Kidney (tissue), 14 donors: ENCODE results near the gene PHF19. TPM values are rescaled to one million over a fixed set of nuclear protein-coding genes. Genes with fewer than 3 reads are reported as not detected.

Experiments used
- DNase-seq, 5 donors: peaks; one replicate each; pipeline ENCODE4 v3.0.0-alpha.2; 2013 to 2020
- FAIRE-seq: peaks from 2 replicates; lab custom pipeline; 2012; peaks lifted over from hg19 to GRCh38; lab: Jason Lieb, UNC
- H3K27ac ChIP-seq, 2 donors: one replicate each; pipeline ENCODE4 v1.7.0; 2013; ENCODE audit warnings: low read depth in 2 of 2, low read length in 2 of 2, inconsistent platforms in 1 of 2
- H3K27me3 ChIP-seq: one replicate; pipeline ENCODE4 v1.7.1; 2013; ENCODE audit warnings: low read length, inconsistent platforms; ENCODE audit not compliant: control insufficient read depth, insufficient read depth
- H3K36me3 ChIP-seq, 3 donors: one replicate each; pipeline versions ENCODE4 v1.7.0 to v1.7.1; 2013; ENCODE audit warnings: low read length in 3 of 3, control low read depth in 1 of 3, inconsistent platforms in 1 of 3; ENCODE audit not compliant: insufficient read depth in 3 of 3, control insufficient read depth in 2 of 3
- H3K4me1 ChIP-seq, 3 donors: one replicate each; pipeline versions ENCODE4 v1.7.0 to v1.7.1; 2013; ENCODE audit warnings: low read length in 3 of 3, inconsistent platforms in 1 of 3, low read depth in 1 of 3; ENCODE audit not compliant: control insufficient read depth in 2 of 3, insufficient read depth in 2 of 3
- H3K4me3 ChIP-seq, 3 donors: one replicate each; pipeline versions ENCODE4 v1.7.0 to v1.8.1; 2013; ENCODE audit warnings: low read length in 3 of 3, control low read depth in 1 of 3, inconsistent platforms in 1 of 3
- H3K9ac ChIP-seq, 3 donors: one replicate each; pipeline versions ENCODE4 v1.7.0 to v1.7.1; 2013; ENCODE audit warnings: low read length in 3 of 3, control low read depth in 1 of 3, inconsistent platforms in 1 of 3
- H3K9me3 ChIP-seq, 3 donors: one replicate each; pipeline versions ENCODE4 v1.7.0 to v1.7.1; 2013; ENCODE audit warnings: low read length in 3 of 3, control low read depth in 1 of 3, inconsistent platforms in 1 of 3; ENCODE audit not compliant: control insufficient read depth in 2 of 3, insufficient read depth in 1 of 3
- CTCF ChIP-seq: IDR thresholded peaks from 3 replicates; pipeline ENCODE4 v1.5.1; 2012; ENCODE audit warnings: mild to moderate bottlenecking, moderate library complexity, borderline replicate concordance; ENCODE audit not compliant: insufficient read depth; ENCODE audit errors: extremely low read depth
- intact Hi-C: fragments of 100-400 bp; cut with DNase I; formaldehyde crosslinking; loops from one replicate; pipeline ENCODE4 v1.11.1; 2022
- polyA plus RNA-seq: library from polyadenylated mRNA; stranded (reverse); fragments of 350-450 nt; fragmentation: Illumina TruSeq; extraction: RNeasy Lipid Tissue Mini Kit (QIAGEN cat#74804); gene quantifications from one replicate; pipeline ENCODE4 v1.2.3, GENCODE V29; 2014; ENCODE audit warnings: low read depth, low replicate concordance; ENCODE audit not compliant: insufficient read depth
- total RNA-seq: library from RNA; stranded (reverse); fragmentation: NEBNext Ultra II Directional; extraction: Animal tissue kit (Norgen Biotek cat#: 25700); gene quantifications from one replicate; pipeline ENCODE4 v1.2.1, GENCODE V29; 2021
- donor health status: control.
- donor health status: control.
- donor health status: control.
- donor health status: control.
- donor health status: control.
- donor health status: DM: yes; HTN: yes; CAD: no.
- donor health status: Normal renal cell carcinoma (clear cell type).

Gene PHF19
- total and polyA plus RNA-seq, 2 donors from 2014 or later, result 6.9 to 17.4 TPM

- Histone ChIP-seq H3K27me3 (no peaks in the 10 kb centered on the region), H3K27ac (no peak overlapping the region), H3K9me3 (no peaks in the 10 kb centered on the region), H3K9ac (no peak overlapping the region), H3K36me3 (peaks cover 0 to 3% (median 0%) of the 10 kb centered on the region in 3 donors), H3K4me1 (no peaks in the 10 kb centered on the region), H3K4me3 (no peak overlapping the region)
- intact Hi-C loops, result no loop called here
- TF ChIP-seq CTCF, result no peak
- no peak for FAIRE-seq
- DNase-seq, result no peak
Measured at GRCh38 chr9:120857481-120857880, 19.5 kb downstream of the PHF19 start.

GRCh38 chr9:120856700-120857099, 20.3 kb downstream of the PHF19 start:
- intact Hi-C loops, result no loop called here
- peaks cover 0 to 3% (median 0%) of the 10 kb centered on the region in 3 donors for H3K36me3 ChIP-seq

GRCh38 chr9:120855827-120856670, 20.9 kb downstream of the PHF19 start:
- FAIRE-seq, result no peak
- H3K27ac ChIP-seq, result no peak overlapping the region
- H3K27me3 ChIP-seq, result no peaks in the 10 kb centered on the region
- H3K9me3 ChIP-seq, result no peaks in the 10 kb centered on the region
- H3K4me1 ChIP-seq, result no peaks in the 10 kb centered on the region
- intact Hi-C loops, result no loop called here
- H3K9ac ChIP-seq, result no peak overlapping the region
- no peak for DNase-seq
- H3K36me3 ChIP-seq, result peaks cover 0 to 3% (median 2%) of the 10 kb centered on the region in 3 donors
- TF ChIP-seq CTCF, result no peak
- H3K4me3 ChIP-seq, result no peak overlapping the region

More at GRCh38 chr9:120856700-120857099, 20.3 kb downstream of the PHF19 start:
- no peaks in the 10 kb centered on the region for H3K9me3 ChIP-seq
- H3K4me1 ChIP-seq, result no peaks in the 10 kb centered on the region
- no peak overlapping the region for H3K27ac ChIP-seq
- H3K9ac ChIP-seq, result no peak overlapping the region
- H3K4me3 ChIP-seq, result no peak overlapping the region
- no peak for DNase-seq
- TF ChIP-seq CTCF, result no peak
- no peak for FAIRE-seq
- H3K27me3 ChIP-seq, result no peaks in the 10 kb centered on the region
